Calu3 (cell line): Measurements from ENCODE around the gene VWC2L. TPM values are rescaled to one million over a fixed set of nuclear protein-coding genes. Genes with fewer than 3 reads are reported as not detected.

Experiments
- BruUV-seq: library from RNA; stranded (reverse); fragments of 400-500 nt; replicated peaks from 2 replicates; lab custom pipeline; 2021; lab: Mats Ljungman, UMichigan
- CTCF ChIA-PET: fragments of 300-600 bp; sonication (Branson Sonifier 250); formaldehyde crosslinking; loops from one replicate; lab custom pipeline; 2022; ENCODE audit warnings: antibody characterized with exemption; lab: Charles Lee
- DNase-seq: peaks from one replicate; pipeline ENCODE4 v3.0.0; 2022
- H3K27ac Mint-ChIP-seq: one replicate; pipeline ENCODE4 v1.8.0; 2022; ENCODE audit warnings: mixed read lengths; ENCODE audit not compliant: unreplicated experiment
- H3K27me3 Mint-ChIP-seq: one replicate; pipeline ENCODE4 v1.8.0; 2022; ENCODE audit warnings: mixed read lengths; ENCODE audit not compliant: unreplicated experiment
- H3K36me3 Mint-ChIP-seq: one replicate; pipeline ENCODE4 v1.8.0; 2022; ENCODE audit warnings: mild to moderate bottlenecking, moderate library complexity, mixed read lengths; ENCODE audit not compliant: insufficient read depth, unreplicated experiment
- H3K4me1 Mint-ChIP-seq: one replicate; pipeline ENCODE4 v1.8.0; 2022; ENCODE audit warnings: mild to moderate bottlenecking, low read depth, mixed read lengths; ENCODE audit not compliant: unreplicated experiment
- H3K4me3 Mint-ChIP-seq: one replicate; pipeline ENCODE4 v1.8.0; 2022; ENCODE audit warnings: mild to moderate bottlenecking, low read depth, moderate library complexity, mixed read lengths; ENCODE audit not compliant: unreplicated experiment
- H3K9me3 Mint-ChIP-seq: one replicate; pipeline ENCODE4 v1.8.0; 2022; ENCODE audit warnings: low read depth, mixed read lengths; ENCODE audit not compliant: unreplicated experiment
- CTCF ChIP-seq: fragments of 200-600 bp; IDR thresholded peaks from one replicate; pipeline ENCODE4 v1.8.0; 2022; ENCODE audit warnings: antibody characterized with exemption; ENCODE audit not compliant: unreplicated experiment
- intact Hi-C: fragments of 100-400 bp; cut with micrococcal nuclease; formaldehyde crosslinking; loops from one replicate; pipeline ENCODE4 v1.10.0; 2022; ENCODE audit not compliant: unreplicated experiment
- total RNA-seq: library from RNA; stranded (reverse); gene quantifications from 2 replicates; pipeline ENCODE4 v1.2.3, GENCODE V29; 2022

VWC2L gene
- total RNA-seq, 1 experiment from 2014 or later = not detected

DNA sequence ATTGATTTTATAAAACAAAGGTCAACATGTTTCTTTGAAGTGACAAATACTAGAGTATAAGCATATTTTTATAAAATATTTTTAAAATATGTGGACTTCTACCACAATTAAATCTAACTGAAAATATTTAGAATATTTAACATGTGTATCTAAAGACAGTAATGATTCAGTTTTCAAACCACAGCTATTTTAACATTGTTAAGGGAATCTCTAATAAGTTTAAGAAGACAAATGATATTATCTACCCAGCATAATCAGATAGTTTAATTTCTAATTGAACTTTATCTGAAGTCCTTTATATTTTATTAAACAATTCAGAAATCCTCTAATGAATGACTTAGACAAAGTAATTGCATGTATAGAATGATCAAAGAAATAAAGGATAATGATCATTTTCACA is 96.2 kb downstream of the VWC2L start:
- CTCF ChIA-PET = no interaction called here

DNA sequence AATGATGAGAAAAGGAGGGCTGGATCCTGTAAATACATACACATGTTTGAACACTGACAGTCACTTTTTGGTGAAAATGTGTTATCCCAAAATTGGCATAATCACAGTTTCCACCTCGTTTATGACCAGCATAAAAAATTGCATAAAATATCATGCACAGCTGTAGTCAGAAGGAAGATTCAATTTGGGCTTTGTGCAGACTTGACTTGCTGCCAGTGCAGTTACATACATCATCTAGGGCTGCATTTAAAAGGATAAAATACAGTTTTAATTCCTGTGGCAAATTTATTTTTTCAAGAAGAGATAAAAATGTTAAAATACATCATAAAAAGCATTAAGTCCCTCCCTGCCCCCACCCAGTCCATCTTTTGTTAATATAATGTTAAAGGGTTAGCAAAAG is 103.8 kb downstream of the VWC2L start:
- Mint-ChIP-seq H3K4me3 (no peak overlapping the region), H3K27ac (no peak overlapping the region), H3K27me3 (no peaks in the 10 kb centered on the region), H3K4me1 (no peaks in the 10 kb centered on the region), H3K9me3 (no peaks in the 10 kb centered on the region), H3K36me3 (no peaks in the 10 kb centered on the region)
- DNase-seq = no peak
- CTCF ChIA-PET = no interaction called here
- TF ChIP-seq CTCF = no peak
- intact Hi-C loops = no loop called here
- no TSS peak for BruUV-seq

More for the DNA sequence above, 96.2 kb downstream of the VWC2L start:
- H3K27me3 Mint-ChIP-seq = no peaks in the 10 kb centered on the region
- no peak overlapping the region for H3K27ac Mint-ChIP-seq
- H3K4me1 Mint-ChIP-seq = no peaks in the 10 kb centered on the region
- H3K36me3 Mint-ChIP-seq = no peaks in the 10 kb centered on the region
- H3K9me3 Mint-ChIP-seq = peaks cover 3% of the 10 kb centered on the region
- no peak for DNase-seq
- intact Hi-C loops = no loop called here
- no TSS peak for BruUV-seq
- TF ChIP-seq CTCF = no peak
- no peak overlapping the region for H3K4me3 Mint-ChIP-seq

DNA sequence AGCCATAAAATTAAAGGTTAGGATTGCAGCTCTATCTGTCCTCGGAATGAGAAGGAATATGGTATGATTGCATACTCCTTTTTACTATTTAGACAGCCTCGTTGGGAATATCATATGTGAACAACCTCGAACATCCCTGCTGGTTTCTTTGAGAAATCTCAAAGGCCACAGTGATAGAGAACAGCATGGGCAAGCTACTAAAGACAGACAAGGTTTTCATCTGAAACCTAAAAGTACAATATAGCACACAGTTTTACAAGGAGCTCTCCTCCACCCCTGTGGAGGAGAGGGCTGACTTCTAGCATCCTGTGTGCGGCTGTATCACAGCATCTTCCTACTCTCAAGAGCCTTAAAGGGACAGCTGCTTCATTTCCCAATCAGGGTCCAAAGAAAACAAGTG is 104.3 kb downstream of the VWC2L start:
- CTCF ChIA-PET = no interaction called here
- no peak for TF ChIP-seq CTCF

GRCh38 chr2:214519258-214519818 is 108.5 kb downstream of the VWC2L start:
- Mint-ChIP-seq H3K4me1 (no peaks in the 10 kb centered on the region), H3K27me3 (no peaks in the 10 kb centered on the region), H3K9me3 (no peaks in the 10 kb centered on the region), H3K4me3 (no peak overlapping the region), H3K36me3 (no peaks in the 10 kb centered on the region), H3K27ac (no peak overlapping the region)
- intact Hi-C loops = no loop called here
- no peak for DNase-seq
- BruUV-seq = no TSS peak
- TF ChIP-seq CTCF = no peak
- CTCF ChIA-PET = no interaction called here

More for the DNA sequence above, 104.3 kb downstream of the VWC2L start:
- H3K9me3 Mint-ChIP-seq = no peaks in the 10 kb centered on the region
- H3K4me1 Mint-ChIP-seq = no peaks in the 10 kb centered on the region
- BruUV-seq = no TSS peak
- no peaks in the 10 kb centered on the region for H3K27me3 Mint-ChIP-seq
- H3K27ac Mint-ChIP-seq = no peak overlapping the region
- H3K4me3 Mint-ChIP-seq = no peak overlapping the region
- no peaks in the 10 kb centered on the region for H3K36me3 Mint-ChIP-seq
- no peak for DNase-seq
- intact Hi-C loops = no loop called here
